OCI-LY1 (cell line): ENCODE results near the gene CCDC141.

Experiments used
- CTCF ChIP-seq: fragments of 200-600 bp; sonication (generic), shearing (Covaris generic); IDR thresholded peaks from 2 replicates; pipeline ENCODE4 v1.5.1; 2017; ENCODE audit warnings: mild to moderate bottlenecking, antibody characterized with exemption, low read length, moderate library complexity, mixed read lengths
- EZH2 ChIP-seq: fragments of 200-600 bp; sonication (generic), shearing (Covaris generic); IDR thresholded peaks from 2 replicates; pipeline ENCODE4 v1.8.0; 2017; ENCODE audit warnings: borderline replicate concordance, mixed run types, mild to moderate bottlenecking, antibody characterized with exemption, low read length, moderate library complexity, mixed read lengths

GRCh38 chr2:179024445-179024844 is 25.5 kb downstream of the CCDC141 start:
- no peak for TF ChIP-seq CTCF
- no peak for TF ChIP-seq EZH2
